Stimulated activated CD4-positive, alpha-beta T cell treated with anti-CD3 and anti-CD28 coated beads, Interleukin-2, amount 100 ng/mL, for 4 hours (primary cell): ENCODE results near the gene ASCC2.
"Not testable (repeated sequence)": the region's sequence is repeated elsewhere in the genome, so short reads cannot be mapped to it uniquely, and the experiment has no call there.

ENCODE experiments used
- DNase-seq: peaks from one replicate; pipeline ENCODE4 v3.0.0-alpha.2; 2020; ENCODE audit warnings: low read depth

ASCC2 gene, protein sequence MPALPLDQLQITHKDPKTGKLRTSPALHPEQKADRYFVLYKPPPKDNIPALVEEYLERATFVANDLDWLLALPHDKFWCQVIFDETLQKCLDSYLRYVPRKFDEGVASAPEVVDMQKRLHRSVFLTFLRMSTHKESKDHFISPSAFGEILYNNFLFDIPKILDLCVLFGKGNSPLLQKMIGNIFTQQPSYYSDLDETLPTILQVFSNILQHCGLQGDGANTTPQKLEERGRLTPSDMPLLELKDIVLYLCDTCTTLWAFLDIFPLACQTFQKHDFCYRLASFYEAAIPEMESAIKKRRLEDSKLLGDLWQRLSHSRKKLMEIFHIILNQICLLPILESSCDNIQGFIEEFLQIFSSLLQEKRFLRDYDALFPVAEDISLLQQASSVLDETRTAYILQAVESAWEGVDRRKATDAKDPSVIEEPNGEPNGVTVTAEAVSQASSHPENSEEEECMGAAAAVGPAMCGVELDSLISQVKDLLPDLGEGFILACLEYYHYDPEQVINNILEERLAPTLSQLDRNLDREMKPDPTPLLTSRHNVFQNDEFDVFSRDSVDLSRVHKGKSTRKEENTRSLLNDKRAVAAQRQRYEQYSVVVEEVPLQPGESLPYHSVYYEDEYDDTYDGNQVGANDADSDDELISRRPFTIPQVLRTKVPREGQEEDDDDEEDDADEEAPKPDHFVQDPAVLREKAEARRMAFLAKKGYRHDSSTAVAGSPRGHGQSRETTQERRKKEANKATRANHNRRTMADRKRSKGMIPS

DNA sequence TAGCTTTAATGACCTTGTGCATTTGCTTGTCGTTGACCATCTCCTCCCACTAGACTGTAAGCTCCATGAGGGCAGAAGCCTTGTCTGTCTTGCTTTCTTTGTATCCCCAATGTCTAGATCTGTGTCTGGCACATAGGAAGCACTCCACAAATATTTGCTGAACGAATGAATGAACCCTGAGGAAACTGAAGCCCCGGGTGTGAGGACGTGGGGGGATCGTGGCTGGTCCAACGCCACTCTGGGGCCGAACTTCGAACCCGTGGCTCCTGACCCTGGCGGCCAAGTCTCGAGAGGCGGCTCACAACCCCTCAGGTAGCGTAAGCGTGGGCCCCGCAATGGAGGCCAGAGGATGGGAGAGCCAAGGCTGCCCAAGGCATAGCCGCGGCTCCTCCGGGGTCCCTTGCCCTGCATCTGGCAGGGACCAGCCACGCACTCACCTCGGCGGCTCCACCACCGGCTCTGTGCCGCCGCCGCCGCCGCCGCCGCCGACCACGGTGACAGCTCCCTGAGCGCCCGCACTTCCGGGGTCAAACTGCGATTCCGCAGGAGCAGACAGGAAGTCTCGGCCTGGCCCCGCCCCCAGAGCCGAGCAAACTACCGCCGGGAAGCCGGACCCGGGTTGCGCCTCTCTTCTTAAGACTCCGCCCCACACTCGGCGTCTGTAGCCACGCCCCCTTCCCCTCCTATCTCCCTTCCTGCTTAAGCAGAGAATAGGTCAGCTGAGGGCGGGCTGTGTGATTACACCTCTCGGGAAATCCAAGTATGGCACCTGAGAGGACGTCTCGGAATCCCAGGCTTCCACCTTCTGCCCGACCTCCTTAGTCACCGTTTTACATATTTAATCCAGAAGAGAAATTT lies at the start of gene ASCC2:
TSS of gene ASCC2 (minus strand) at position 534 of the 858 bp plus-strand sequence. CDS start 5,949 bp downstream, outside the sequence.
- DNase-seq, result peak; percentile 99

DNA sequence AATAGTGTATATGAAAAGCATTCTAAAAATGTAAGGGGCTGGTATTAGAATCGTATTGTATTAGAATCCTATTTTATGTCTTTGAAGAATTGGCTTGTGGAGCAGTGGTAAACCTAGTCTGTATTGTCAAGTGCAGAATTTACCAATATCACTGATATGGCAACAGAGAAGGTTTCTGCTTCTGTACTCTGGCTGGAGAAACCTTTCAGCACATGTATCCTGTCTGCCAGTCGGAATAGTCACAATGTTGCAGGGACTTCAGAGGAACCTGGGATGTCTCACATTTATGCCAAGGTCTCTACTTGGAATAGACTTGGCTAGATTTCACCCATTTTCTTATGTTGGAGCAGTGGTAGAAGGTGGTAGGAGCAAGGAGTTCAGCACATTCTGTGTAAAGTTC lies 49.3 kb upstream of the ASCC2 start:
- no peak for DNase-seq

DNA sequence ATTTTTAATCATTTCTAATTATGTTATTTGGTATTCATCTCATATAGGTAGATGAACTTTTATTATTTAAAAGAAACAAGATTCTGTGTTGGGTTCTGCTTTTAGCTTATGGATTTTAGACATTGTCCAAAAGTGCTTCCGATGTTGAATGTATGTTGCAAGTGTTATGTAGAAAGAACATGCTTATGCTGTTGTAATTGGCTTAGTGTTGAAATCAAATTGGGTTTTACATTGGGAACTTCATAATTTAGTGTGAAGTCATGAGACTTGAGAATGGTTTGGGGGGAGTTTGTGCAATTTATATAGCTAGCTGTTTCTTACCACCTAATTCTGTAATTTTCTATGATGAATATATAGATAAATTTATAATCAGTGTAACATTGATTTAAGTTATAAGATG lies 48.5 kb upstream of the ASCC2 start:
- DNase-seq, result no peak

DNA sequence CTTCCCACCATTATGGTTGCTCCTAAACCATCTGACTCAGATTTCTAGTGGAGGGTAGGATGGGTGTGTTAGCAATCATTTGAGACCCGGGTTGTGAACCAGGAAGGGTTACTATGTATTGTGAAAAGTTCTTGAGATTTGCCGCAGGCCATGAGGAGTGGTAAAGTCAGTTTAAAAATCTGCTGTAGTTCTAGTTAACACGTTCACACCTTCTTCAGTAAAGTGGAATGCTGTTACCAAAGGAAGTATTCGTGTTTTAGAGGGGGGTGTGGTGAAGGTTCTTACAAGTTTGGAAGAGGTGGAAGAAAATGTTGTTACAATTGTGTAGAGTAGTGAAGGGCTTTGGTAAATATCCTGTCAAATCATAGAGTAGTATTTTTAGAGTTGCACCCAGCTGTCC lies 47.5 kb upstream of the ASCC2 start:
- no peak for DNase-seq

DNA sequence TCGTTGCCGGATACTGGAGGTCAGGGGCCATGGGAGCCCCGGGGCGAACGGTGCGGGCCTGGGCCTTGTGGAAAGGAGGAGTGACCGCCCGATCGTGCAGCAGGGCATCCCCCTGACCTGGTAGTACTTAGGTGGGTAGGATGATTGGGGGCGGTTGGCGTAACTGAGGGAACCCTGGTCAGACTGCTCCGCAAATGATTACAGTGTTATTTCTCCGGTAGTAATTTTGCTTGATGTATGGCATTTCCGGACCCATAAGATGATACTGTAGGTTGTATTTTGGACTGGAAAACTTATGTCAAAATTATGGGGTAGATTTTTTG lies 45.7 kb upstream of the ASCC2 start:
- no peak for DNase-seq

DNA sequence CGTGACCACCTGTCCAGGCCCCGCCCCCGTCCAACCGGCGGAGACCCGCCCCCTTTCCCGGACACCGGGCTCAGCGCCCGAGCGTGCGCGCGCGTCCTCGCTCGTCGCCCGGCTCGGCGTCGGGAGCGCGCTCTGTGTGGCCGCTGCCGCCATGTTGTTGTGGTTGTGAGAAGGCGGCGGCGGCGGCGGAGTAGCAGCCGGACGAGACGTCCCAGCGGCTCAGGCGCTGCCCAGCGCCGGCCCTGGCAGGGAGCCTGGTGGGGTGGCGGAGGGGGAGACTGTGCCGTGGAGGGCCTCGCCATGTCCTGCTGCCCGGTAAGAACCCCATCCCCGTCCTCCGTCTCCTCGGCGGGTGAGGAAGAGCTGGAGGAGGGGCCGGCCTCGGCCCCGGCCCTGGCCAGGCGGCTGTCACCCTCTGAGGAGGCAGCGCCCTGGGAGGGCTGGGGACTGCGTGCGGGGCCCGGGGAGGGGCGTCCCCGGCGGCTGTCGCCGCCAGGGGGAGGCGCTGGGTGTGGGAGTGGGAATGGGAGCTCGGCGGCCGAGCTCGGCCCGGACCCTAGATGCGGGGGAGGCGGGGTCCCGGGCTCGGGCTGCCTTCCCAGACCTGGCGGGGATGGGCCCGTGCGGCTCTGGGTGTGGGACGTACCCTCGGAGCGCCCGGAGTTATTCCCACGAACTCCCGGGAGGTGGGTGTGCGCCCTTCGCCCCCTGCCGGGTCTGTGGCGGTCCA lies 45.1 kb upstream of the ASCC2 start, which contains the start of gene MTMR3:
TSS of gene MTMR3 (plus strand) at position 130 of the 730 bp plus-strand sequence. CDS start 87,886 bp downstream, outside the sequence.
- DNase-seq, result peak; percentile 90

DNA sequence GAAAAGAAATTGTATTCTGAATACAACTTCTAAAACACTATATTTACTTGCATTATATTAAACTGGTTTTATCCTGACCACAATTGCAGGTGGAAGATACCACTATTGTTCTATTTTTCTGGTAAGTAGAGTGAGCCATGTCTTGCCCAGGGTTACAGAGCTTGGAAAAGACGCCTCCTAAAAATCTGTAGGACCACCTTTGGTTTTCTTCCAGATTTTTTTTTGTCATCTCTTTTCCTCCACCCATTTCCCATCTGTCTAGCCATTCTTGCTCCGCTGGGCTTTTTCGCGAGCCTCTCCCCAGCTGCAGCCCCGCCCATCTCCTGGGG lies 44.6 kb upstream of the ASCC2 start:
- DNase-seq, result no peak

DNA sequence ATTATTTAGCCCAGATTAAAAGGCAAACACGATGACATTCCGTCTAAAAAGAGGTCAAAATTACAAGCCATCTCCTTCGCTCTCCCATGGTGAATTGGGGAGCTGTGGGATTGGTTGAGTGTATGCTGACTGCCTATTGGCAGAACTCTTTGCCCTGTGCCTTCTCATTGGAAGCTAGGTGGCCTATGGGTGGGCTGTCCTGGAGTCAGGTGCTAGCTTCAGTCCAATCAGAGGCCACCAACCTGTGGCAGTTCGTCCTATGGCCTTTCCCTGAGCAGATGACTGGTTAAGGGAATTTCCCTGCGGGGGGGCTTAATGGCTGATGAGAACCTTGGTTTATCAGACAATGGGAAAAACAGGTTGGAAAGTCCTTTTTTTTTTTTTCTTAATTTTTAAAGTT lies 41.7 kb upstream of the ASCC2 start:
- no peak for DNase-seq

DNA sequence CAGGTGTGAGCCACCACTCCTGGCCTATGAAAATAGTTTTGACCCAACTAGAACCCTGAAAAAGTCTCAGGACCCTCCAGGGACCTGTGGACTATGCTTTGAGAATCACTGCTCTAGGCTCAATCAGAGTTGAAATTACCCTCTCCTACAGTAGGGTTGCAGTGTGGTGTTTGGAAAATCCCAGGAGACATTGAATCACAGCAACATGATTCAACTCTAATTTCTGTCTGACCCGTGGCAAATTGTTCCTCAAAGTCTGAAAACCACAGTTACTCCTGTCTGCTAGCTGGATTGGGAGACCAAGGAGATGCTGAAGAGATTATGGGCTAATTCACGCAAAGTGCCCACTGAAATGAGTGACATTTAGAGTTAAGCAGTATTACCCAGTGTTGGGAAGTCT lies 39.5 kb upstream of the ASCC2 start:
- no peak for DNase-seq

DNA sequence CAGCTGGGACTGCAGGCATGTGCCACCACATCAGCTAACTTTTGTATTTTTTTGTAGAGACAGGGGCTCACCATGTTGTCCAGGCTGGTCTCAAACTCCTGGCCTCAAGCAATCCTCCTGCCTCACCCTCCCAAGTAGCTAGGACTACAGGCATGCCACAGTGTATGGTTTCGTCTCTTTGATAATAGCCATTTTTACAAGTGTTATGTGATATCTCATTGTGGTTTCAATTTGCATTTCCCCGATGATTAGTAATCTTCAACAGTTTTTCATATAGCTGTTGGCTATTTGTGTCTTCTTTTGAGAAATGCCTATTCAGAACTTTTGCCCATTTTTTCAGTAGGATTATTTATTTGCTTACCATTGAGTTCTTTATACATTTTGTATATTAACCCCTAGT lies 35.9 kb upstream of the ASCC2 start:
- DNase-seq, result no peak

DNA sequence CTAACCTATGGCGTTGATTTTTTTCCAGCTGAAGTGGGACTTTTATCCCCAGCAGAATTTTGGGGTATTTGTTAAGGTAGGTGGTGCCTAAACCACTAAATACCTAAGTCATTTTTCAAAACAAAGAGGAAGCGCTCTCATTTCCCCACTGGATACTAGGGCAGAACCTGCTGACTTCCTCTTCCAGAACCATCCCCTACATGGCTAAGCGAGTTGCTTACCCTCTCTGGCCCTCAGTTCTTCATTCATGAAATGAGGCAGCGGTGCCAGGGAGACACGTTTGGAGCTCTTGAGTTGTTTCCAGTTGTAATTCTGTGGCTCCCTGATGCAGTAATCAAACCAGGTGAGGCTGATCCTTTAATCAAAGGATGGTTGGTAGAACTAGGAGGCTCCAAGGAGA lies 34.9 kb upstream of the ASCC2 start:
- DNase-seq, result no peak

DNA sequence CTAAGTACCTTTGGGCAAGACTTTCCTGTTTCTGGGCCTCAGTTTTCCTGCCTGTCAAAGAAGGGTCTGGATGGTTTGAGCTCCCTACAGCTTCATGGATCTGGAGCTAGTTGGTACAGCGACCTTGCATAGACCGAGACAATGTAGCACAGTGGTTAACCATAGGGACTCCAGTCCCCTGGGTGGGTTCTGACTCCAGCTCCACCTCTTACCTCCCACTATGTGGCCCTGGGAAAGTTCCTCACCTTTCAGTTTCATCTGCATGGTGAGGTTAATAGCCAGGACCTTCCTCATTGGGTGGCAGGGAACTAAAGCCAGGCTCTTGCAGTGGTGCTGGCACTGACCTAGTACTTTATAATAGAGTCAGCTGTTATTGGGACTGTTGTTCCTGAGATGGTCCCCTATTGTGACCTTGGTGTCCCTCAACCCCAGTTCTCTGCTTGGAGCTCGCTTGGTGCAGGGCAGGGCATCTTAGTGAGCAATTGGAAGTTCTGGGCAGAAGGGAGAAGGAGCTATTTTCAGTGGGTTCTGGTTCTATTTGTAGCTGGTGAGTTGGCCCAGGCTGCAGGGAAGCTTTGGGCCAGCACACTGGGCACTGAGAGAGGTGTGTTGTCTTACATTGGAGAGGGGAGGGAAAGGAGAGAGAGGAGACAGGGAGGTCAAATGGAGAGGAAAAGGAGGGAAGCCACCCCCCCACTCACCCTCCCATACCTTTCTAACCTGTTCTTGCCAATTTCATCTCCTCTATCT lies 34.2 kb upstream of the ASCC2 start:
- no peak for DNase-seq

DNA sequence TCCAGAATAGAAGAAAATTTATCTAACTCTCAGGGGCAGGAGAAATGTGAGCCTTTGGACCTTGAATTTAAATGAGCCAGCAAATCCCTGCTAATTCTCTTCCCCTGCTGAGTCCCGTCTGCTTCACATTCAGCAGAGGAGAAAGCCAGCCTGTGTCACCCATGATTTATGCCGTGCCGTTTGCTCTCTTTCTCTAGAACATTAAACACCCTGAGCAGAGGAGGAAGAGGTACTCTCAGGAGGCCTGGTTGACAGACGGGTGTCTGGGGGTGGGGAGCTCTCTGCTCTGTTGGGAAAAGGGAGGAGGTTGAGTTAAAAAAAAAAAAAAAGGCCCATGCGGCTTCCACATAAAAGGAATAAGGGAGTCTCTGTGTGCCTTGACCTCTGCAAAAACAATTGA lies 33.6 kb upstream of the ASCC2 start:
- no peak for DNase-seq

DNA sequence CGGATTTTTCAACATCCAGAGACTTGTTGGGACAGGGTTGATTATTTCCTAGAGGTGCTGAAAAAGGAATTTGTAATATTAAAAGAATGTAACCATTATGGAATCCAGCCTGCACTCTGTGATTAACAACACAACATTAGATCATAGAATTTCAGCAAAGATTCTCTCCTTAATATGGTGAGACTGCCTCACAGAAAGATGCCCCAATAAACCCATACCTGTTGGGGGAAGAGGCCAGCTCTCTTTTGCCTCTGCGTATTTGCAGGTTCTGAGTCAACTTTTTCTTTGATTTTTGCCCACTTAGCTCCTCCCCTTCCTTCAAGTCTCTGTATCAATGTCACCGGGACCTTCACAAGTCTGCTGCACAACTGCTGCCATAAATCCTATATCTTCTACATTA lies 32.5 kb upstream of the ASCC2 start:
- peak; percentile 6 for DNase-seq

DNA sequence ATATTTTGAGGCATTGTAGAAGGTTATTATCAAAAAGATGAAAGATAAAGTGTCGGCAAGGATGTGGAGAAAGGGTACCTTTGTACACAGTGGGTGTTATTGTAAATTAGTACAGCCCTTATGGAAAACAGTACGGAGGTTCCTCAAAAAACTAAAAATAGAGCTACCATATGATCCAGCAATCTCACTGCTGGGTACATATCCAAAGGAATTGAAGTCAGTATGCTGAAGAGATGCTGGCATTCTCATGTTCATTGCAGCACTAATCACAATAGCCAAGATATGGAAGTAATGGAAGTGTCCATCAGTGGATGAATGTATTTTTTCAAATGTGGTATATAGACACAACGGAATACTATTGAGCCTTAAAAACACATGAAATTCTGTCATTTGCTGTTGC lies 29.8 kb upstream of the ASCC2 start:
- DNase-seq, result no peak

DNA sequence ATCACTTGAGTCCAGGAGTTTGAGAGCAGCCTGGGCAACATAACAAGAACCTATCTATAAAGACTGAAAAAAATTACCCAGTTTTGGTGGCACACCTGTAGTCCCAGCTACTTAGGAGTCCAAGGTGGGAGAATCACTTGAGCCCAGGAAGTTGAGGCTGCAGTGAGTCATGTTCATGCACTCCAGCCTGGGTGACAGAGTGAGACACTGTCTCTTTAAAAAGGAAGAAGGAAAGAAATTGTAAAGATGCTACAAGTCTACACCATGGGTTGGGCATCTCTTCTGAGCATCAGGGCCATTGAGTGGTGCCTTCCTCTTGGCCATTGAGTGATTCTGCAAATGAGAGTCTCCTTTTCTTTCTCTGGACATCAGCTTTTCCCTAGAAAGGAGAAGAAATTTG lies 29.2 kb upstream of the ASCC2 start:
- no peak for DNase-seq

DNA sequence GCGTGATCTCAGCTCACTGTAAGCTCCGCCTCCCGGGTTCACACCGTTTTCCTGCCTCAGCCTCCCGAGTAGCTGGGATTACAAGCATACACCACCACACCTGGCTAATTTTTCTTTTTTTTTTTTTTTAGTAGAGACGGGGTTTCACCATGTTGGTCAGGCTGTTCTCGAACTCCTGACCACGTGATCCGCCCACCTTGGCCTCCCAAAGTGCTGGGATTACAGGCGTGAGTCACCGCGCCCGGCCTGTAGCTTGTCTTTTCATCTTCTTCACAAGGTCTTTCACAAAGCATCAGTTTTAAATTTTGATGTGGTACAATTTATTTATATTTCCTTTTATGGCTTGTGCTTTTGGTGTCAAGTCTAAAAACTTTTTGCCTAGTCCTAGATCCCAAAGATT lies 27.5 kb upstream of the ASCC2 start:
- not testable (repeated sequence) for DNase-seq

DNA sequence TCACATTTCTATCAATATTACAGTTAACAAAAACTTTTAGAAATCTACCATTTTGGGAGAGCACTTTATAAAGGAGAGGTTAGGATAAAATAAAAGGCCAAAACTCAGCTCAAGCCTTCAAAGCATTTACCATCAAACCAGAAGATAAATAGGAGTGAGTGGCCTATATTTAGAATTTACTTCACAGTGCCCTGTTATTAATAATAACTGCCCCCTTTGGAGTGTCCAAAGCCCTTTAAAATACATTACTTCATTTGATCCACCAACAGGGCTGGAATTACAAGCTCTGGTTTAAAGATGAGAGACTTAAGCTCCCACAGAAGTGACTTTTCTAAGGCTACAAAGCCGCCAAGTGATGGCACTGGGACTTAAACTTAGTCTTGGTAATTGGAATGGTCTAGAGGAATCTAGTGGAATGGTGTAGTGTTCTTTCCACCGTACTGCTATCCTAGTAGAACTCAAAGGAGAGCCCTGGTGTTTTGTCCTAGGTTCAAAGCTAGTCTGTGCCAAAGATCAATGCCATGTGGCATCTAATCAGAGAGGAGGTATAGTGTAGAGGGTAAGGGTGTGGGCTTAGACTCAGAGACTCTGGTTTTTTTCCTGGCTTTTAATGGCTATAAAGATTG lies 23.7 kb upstream of the ASCC2 start:
- DNase-seq, result no peak

DNA sequence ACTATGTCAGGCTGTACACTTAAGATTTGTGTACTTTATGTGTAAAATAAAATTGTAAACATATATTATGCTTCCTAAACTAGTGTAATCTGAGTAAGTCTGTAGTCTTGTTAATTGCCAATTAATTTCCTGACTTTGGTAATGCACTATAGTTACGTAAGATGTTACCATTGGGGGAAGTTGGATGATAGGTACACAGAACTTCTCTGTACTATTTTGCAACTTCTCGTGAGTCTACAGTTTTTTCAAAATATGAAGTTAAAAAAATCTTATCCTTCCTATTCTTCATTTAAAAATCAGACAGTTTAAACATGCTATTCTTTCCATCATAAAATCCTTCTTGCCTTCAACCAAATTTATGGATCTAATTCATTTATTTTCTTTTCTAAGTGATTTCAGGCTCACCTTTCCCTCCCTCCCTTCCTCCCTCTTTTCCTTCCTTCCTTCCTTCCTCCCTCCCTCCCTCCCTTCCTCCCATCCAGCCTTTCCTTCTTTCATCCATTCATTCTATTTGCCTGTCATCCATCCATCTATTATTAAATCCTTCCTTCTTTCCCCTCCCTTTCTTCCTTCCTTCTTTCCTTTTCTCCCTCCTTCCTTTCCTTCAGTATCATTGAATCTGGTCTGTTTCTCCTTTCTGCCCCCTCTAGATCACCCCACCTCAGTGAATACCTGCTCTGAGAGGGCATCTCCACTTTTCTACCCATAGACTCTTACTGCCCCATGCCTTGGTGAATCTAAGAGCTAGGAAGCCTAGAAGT lies 22.1 kb upstream of the ASCC2 start:
- no peak for DNase-seq

DNA sequence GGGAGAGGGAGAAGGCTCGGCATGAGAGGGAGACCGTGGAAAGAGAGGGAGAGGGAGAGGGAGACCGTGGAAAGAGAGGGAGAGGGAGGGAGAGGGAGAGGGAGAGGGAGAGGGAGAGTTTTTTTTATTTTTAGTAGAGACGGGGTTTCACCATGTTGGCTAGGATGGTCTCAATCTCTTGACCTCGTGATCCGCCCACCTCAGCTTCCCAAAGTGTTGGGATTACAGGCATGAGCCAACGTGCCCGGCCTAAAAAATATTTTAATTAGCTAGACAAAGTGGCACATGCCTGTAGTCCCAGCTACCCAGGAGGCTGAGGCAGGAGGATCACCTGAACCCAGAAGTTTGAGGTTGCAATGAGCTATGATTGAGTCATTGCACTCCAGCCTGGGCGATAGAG lies 21.0 kb upstream of the ASCC2 start:
- not testable (repeated sequence) for DNase-seq
